Stomach (tissue), 4 donors: ENCODE data around the gene LRRFIP1.

Experiments
- POLR2AphosphoS5 ChIP-seq, 3 donors: sonication (generic); formaldehyde crosslinking; IDR thresholded peaks; one replicate each; pipeline ENCODE4 v1.6.1; 2016; ENCODE audit warnings: antibody characterized with exemption in 3 of 3
- TF ChIP-seq, protein P1 (sequence below), 7 experiments: fragments of 450-650 bp in 4 of 7; fragments of 200-600 bp in 3 of 7; sonication (generic) in 3 of 7; IDR thresholded peaks; one replicate each; pipeline ENCODE4 v1.5.1; 2016 to 2019; ENCODE audit warnings: antibody characterized with exemption in 7 of 7, control low read depth in 2 of 7, mild to moderate bottlenecking in 1 of 7

DNA sequence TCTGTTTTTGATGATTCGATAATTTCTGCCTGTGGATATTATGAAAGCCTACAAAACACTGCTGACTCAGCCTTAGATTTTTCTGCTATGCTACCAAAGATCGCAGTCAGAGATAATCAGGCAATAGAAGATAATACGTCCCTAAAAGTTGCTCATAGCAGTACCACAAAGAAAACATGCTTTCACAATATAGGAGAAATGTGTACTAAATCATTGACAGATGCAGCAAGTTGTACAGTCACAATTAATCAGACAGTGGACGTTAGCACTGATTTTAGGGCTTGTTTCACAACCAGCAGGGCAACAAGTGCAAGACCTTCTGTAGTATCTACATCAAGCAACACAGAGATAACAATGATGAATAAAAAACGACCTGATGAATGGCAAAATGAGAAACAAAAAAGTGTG, 190.7 kb downstream of the LRRFIP1 start:
- TF ChIP-seq, protein P1, sequence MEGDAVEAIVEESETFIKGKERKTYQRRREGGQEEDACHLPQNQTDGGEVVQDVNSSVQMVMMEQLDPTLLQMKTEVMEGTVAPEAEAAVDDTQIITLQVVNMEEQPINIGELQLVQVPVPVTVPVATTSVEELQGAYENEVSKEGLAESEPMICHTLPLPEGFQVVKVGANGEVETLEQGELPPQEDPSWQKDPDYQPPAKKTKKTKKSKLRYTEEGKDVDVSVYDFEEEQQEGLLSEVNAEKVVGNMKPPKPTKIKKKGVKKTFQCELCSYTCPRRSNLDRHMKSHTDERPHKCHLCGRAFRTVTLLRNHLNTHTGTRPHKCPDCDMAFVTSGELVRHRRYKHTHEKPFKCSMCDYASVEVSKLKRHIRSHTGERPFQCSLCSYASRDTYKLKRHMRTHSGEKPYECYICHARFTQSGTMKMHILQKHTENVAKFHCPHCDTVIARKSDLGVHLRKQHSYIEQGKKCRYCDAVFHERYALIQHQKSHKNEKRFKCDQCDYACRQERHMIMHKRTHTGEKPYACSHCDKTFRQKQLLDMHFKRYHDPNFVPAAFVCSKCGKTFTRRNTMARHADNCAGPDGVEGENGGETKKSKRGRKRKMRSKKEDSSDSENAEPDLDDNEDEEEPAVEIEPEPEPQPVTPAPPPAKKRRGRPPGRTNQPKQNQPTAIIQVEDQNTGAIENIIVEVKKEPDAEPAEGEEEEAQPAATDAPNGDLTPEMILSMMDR (IDR thresholded peaks at IDR 0.05): no peak
- no peak for TF ChIP-seq POLR2AphosphoS5 (IDR thresholded peaks at IDR 0.05)
